HCT116 (cell line): ENCODE results near the gene CEP162. TPM values are rescaled to one million over a fixed set of nuclear protein-coding genes. Genes with fewer than 3 reads are reported as not detected.

ENCODE experiments used
- ATAC-seq: fragments of 200-7000 bp; cut with Tn5 transposase; 2 replicates; pipeline ENCODE4 v1.9.1; 2020; ENCODE audit warnings: mild to moderate bottlenecking, moderate library complexity
- BruUV-seq: library from RNA; stranded (reverse); fragments of 400-500 nt; replicated peaks from 2 replicates; lab custom pipeline; 2021; lab: Mats Ljungman, UMichigan
- CTCF ChIA-PET: fragments of 300-600 bp; sonication (Branson Sonifier 250); formaldehyde crosslinking; loops from one replicate; lab custom pipeline; 2021; ENCODE audit warnings: antibody characterized with exemption; lab: Charles Lee
- POLR2A ChIA-PET: fragments of 300-600, 350-600 bp; sonication (Branson Sonifier 250); formaldehyde crosslinking; loops from one replicate; lab custom pipeline; 2021; ENCODE audit warnings: antibody characterized with exemption; lab: Charles Lee
- RAD21 ChIA-PET, 2 experiments: fragments of 300-600 bp; sonication (Branson Sonifier 250); formaldehyde crosslinking; loops; one replicate each; lab custom pipeline; 2023; ENCODE audit warnings: low total read pairs in 2 of 2; ENCODE audit not compliant: uncharacterized antibody in 2 of 2, unreplicated experiment in 2 of 2, low non-redundant PET in 1 of 2; lab: Charles Lee
- DNase-seq: peaks from one replicate; pipeline ENCODE4 v3.0.0-alpha.2; 2010; ENCODE audit warnings: low read depth, low spot score
- H2AFZ ChIP-seq: fragments of 200-600 bp; shearing (Covaris generic), sonication (generic); 2 replicates; pipeline ENCODE4 v1.6.1; 2017; ENCODE audit warnings: low read depth, mixed run types, mixed read lengths, antibody characterized with exemption, low read length; ENCODE audit not compliant: poor library complexity, severe bottlenecking
- H3K27ac ChIP-seq: 2 replicates; pipeline ENCODE4 v1.5.1; 2012; ENCODE audit warnings: low read depth, low read length
- H3K27me3 ChIP-seq: fragments of 200-600 bp; sonication (generic); 2 replicates; pipeline ENCODE4 v1.6.1; 2016; ENCODE audit warnings: mixed run types, low read length, mixed read lengths; ENCODE audit not compliant: insufficient read depth
- H3K36me3 ChIP-seq, 2 experiments: fragments of 200-500 bp in 1 of 2; fragments of 200-600 bp in 1 of 2; sonication (Bioruptor generic) in 1 of 2; sonication (generic) in 1 of 2; 2 replicates each; pipeline versions ENCODE4 v1.5.1 to v1.6.1; 2014 to 2016; ENCODE audit warnings: low read length in 2 of 2, inconsistent platforms in 1 of 2, mixed read lengths in 1 of 2, mixed run types in 1 of 2; ENCODE audit not compliant: insufficient read depth in 2 of 2, control insufficient read depth in 1 of 2
- H3K4me1 ChIP-seq, 2 experiments: fragments of 200-600 bp in 1 of 2; sonication (generic) in 1 of 2; 2 replicates each; pipeline versions ENCODE4 v1.5.1 to v1.6.1; 2012 to 2017; ENCODE audit warnings: low read length in 2 of 2, inconsistent platforms in 1 of 2, mild to moderate bottlenecking in 1 of 2, mixed read lengths in 1 of 2, mixed run types in 1 of 2, moderate library complexity in 1 of 2; ENCODE audit not compliant: insufficient read depth in 2 of 2, control insufficient read depth in 1 of 2
- H3K4me2 ChIP-seq: fragments of 200-600 bp; sonication (generic); 2 replicates; pipeline ENCODE4 v1.6.1; 2017; ENCODE audit warnings: mixed run types, low read length, mixed read lengths
- H3K4me3 ChIP-seq, 2 experiments: fragments of 200-600 bp in 1 of 2; sonication (generic) in 1 of 2; replicated peaks in 1 of 2; 2 replicates each; pipeline ENCODE4 v1.5.1; 2011 to 2016; ENCODE audit warnings: low read length in 2 of 2, control low read depth in 1 of 2, low read depth in 1 of 2, mild to moderate bottlenecking in 1 of 2, mixed read lengths in 1 of 2, mixed run types in 1 of 2
- H3K79me2 ChIP-seq: fragments of 200-600 bp; sonication (generic); 2 replicates; pipeline ENCODE4 v1.6.1; 2017; ENCODE audit warnings: mild to moderate bottlenecking, mixed run types, low read length, moderate library complexity, mixed read lengths; ENCODE audit not compliant: insufficient read depth
- H3K9ac ChIP-seq: fragments of 200-600 bp; sonication (generic); 2 replicates; pipeline ENCODE4 v1.6.1; 2016; ENCODE audit warnings: low read length, mixed read lengths
- H3K9me2 ChIP-seq: fragments of 200-600 bp; sonication (generic), shearing (Covaris generic); 2 replicates; pipeline ENCODE4 v1.6.1; 2017; ENCODE audit warnings: mixed run types, mild to moderate bottlenecking, moderate library complexity; ENCODE audit not compliant: insufficient read depth
- H3K9me3 ChIP-seq, 2 experiments: fragments of 200-500 bp in 1 of 2; fragments of 200-600 bp in 1 of 2; sonication (Bioruptor generic) in 1 of 2; sonication (generic) in 1 of 2; 2 replicates each; pipeline ENCODE4 v1.6.1; 2014 to 2017; ENCODE audit warnings: low read length in 2 of 2, mixed read lengths in 2 of 2, inconsistent platforms in 1 of 2, low read depth in 1 of 2, mild to moderate bottlenecking in 1 of 2, mixed run types in 1 of 2, moderate library complexity in 1 of 2; ENCODE audit not compliant: control insufficient read depth in 1 of 2, insufficient read depth in 1 of 2
- H4K20me1 ChIP-seq: fragments of 200-600 bp; sonication (generic), shearing (Covaris generic); 2 replicates; pipeline ENCODE4 v1.6.1; 2017; ENCODE audit warnings: mixed run types, mild to moderate bottlenecking, moderate library complexity; ENCODE audit not compliant: insufficient read depth
- CBX3 ChIP-seq: IDR thresholded peaks from 2 replicates; pipeline ENCODE4 v1.6.1; 2012; ENCODE audit warnings: low read depth
- EZH2 ChIP-seq: fragments of 200-600 bp; sonication (generic); IDR thresholded peaks from 2 replicates; pipeline ENCODE4 v1.6.1; 2017; ENCODE audit warnings: antibody characterized with exemption, mixed run types
- FOSL1 ChIP-seq: IDR thresholded peaks from 2 replicates; pipeline ENCODE4 v1.6.1; 2012; ENCODE audit warnings: low read depth
- JUND ChIP-seq: IDR thresholded peaks from 2 replicates; pipeline ENCODE4 v1.6.1; 2012
- POLR2A ChIP-seq: IDR thresholded peaks from 2 replicates; pipeline ENCODE4 v1.7.0; 2011; ENCODE audit warnings: borderline replicate concordance; ENCODE audit not compliant: insufficient read depth, insufficient read length; ENCODE audit errors: extremely low read depth
- TCF7L2 ChIP-seq: IDR thresholded peaks from 2 replicates; pipeline ENCODE4 v1.7.0; 2011; ENCODE audit warnings: borderline replicate concordance, inconsistent platforms; ENCODE audit not compliant: insufficient read depth, insufficient read length; ENCODE audit errors: extremely low read depth
- ZNF274 ChIP-seq: fragments of 200-500 bp; sonication (Bioruptor generic); IDR thresholded peaks from 2 replicates; pipeline ENCODE4 v1.6.1; 2014; ENCODE audit warnings: mild to moderate bottlenecking, low read depth, low read length, inconsistent platforms
- intact Hi-C: fragments of 100-400 bp; cut with micrococcal nuclease; formaldehyde crosslinking; loops from 2 replicates; pipeline ENCODE4 v1.10.0; 2022
- total RNA-seq: library from RNA; stranded (reverse); gene quantifications from one replicate; pipeline ENCODE4 v1.2.1, GENCODE V29; 2021; ENCODE audit not compliant: unreplicated experiment
- TF ChIP-seq, protein P1 (sequence below): IDR thresholded peaks from 2 replicates; pipeline ENCODE4 v1.6.1; 2012
- TF ChIP-seq, protein P2 (sequence below), 3 experiments: fragments of 200-600 bp in 1 of 3; sonication (generic) in 1 of 3; IDR thresholded peaks in 2 of 3; conservative IDR thresholded peaks in 1 of 3; 2 replicates each; pipeline ENCODE4 v1.5.1; 2012 to 2017; ENCODE audit warnings: low read depth in 2 of 3, low read length in 2 of 3, antibody characterized with exemption in 1 of 3, borderline replicate concordance in 1 of 3, control low read depth in 1 of 3, mild to moderate bottlenecking in 1 of 3, mixed read lengths in 1 of 3, mixed run types in 1 of 3, moderate library complexity in 1 of 3; ENCODE audit not compliant: insufficient read depth in 1 of 3
- TF ChIP-seq, protein P3 (sequence below): IDR thresholded peaks from 2 replicates; pipeline ENCODE4 v1.6.1; 2012

The CEP162 gene
- total RNA-seq, 1 experiment from 2014 or later: 5.5 TPM

DNA sequence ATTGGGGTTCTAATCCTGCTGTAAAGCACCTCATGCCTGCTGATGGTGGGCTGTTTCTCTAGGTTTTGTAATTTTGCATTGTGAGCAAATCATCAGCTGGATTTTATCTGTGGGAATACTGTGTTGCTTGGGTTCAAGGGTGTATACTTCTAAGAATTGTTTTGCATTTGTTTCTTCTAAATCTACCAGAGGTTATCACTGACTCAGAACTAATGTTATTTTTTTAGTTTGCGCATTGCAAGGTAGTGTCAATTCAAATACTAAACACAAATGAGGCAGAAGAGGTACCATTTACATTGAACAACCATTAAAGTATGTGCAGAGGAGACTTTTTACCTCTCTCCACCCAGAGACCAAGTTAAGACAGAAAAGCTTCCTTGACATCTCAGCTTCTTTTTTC lies 60.0 kb downstream of the CEP162 start:
- H4K20me1 ChIP-seq: no peaks in the 10 kb centered on the region
- no peaks in the 10 kb centered on the region for H3K9me2 ChIP-seq
- no peak for ATAC-seq
- DNase-seq: no peak
- no peak overlapping the region for H3K4me2 ChIP-seq
- ChIA-PET POLR2A (no interaction called here), CTCF (no interaction called here), RAD21 (no interaction called here)
- intact Hi-C loops: no loop called here
- H3K36me3 ChIP-seq: no peaks in the 10 kb centered on the region
- no peak overlapping the region for H2AFZ ChIP-seq
- no TSS peak for BruUV-seq
- H3K27me3 ChIP-seq: no peaks in the 10 kb centered on the region
- H3K4me1 ChIP-seq: no peaks in the 10 kb centered on the region
- H3K9ac ChIP-seq: no peak overlapping the region
- H3K9me3 ChIP-seq: no peaks in the 10 kb centered on the region
- no peaks in the 10 kb centered on the region for H3K79me2 ChIP-seq
- no peak for TF ChIP-seq JUND
- TF ChIP-seq, protein P1, sequence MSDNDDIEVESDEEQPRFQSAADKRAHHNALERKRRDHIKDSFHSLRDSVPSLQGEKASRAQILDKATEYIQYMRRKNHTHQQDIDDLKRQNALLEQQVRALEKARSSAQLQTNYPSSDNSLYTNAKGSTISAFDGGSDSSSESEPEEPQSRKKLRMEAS: no peak
- TF ChIP-seq, protein P2, sequence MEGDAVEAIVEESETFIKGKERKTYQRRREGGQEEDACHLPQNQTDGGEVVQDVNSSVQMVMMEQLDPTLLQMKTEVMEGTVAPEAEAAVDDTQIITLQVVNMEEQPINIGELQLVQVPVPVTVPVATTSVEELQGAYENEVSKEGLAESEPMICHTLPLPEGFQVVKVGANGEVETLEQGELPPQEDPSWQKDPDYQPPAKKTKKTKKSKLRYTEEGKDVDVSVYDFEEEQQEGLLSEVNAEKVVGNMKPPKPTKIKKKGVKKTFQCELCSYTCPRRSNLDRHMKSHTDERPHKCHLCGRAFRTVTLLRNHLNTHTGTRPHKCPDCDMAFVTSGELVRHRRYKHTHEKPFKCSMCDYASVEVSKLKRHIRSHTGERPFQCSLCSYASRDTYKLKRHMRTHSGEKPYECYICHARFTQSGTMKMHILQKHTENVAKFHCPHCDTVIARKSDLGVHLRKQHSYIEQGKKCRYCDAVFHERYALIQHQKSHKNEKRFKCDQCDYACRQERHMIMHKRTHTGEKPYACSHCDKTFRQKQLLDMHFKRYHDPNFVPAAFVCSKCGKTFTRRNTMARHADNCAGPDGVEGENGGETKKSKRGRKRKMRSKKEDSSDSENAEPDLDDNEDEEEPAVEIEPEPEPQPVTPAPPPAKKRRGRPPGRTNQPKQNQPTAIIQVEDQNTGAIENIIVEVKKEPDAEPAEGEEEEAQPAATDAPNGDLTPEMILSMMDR (IDR thresholded peaks at IDR 0.05 in 2 of 3, conservative IDR thresholded peaks at IDR 0.05 in 1 of 3; ENCODE audit: borderline replicate concordance in 1 of 3, insufficient read depth in 1 of 3, low read depth in 2 of 3, low read length in 2 of 3): no peak
- TF ChIP-seq ZNF274: no peak
- no peak for TF ChIP-seq FOSL1
- no peak for TF ChIP-seq CBX3
- no peak for TF ChIP-seq POLR2A
- TF ChIP-seq, protein P3, sequence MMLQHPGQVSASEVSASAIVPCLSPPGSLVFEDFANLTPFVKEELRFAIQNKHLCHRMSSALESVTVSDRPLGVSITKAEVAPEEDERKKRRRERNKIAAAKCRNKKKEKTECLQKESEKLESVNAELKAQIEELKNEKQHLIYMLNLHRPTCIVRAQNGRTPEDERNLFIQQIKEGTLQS: no peak
- TF ChIP-seq TCF7L2: no peak
- TF ChIP-seq EZH2: no peak
- no peak overlapping the region for H3K27ac ChIP-seq
- H3K4me3 ChIP-seq: no peak overlapping the region
